Measurements from ENCODE around the gene STAT2. TPM values are rescaled to one million over a fixed set of nuclear protein-coding genes. Genes with fewer than 3 reads are reported as not detected.
"Not testable (repeated sequence)": the region's sequence is repeated elsewhere in the genome, so short reads cannot be mapped to it uniquely, and the experiment has no call there.

Gene STAT2
- total RNA-seq, 1 donor from 2014 or later, result 41.1 TPM

GRCh38 chr12:56366948-56367347 lies 7.0 kb upstream of the STAT2 start:
- no peak for DNase-seq (ENCODE audit: low spot score)
- intact Hi-C loops (cut with DNase I), result no loop called here

DNA sequence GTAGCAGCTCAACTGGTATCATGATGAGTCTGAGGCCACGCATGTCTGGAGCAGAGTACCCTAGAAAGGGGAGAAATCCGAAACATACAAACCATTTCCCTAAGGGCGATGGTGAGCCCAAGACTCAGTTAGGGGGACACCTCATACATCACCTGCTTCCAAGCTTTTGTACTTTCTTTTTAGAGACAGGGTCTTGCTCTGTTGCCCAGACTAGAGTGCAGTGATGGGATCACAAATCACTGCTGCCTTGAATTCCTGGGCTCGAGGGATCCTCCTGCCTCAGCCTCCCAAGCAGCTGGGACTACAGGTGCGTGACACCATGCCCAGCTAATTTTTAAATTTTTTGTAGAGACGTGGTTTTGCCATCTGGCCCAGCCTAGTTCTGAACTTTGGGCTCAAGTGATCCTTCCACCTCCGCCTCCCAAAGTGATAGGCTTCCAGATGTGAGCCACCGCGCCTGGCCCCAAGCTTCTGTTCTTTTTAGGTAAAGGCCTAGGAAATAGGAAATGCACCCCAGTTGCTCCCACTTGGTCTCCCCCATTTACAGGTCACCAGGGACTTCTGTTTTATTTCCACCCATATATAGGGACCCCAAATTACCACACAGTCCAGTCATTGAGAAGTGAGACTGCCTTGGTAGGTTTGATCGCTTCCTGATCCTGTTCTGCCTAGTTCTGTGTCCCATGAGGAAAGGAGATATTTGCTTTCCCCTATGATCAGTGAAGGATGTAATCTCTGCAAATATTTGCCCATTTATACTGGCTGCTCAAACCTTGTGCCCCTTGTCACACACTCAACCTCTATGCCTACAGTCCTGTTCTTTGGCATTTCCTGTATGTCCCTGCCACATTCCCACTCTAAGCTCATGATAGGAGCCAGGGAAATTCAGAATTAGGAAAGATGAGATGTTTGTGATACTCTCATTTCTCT lies 2.5 kb upstream of the STAT2 start, which contains the start of gene APOF:
Gene APOF, minus strand, starts transcription at position 728 of the 930 bp plus-strand sequence. Its CDS starts 112 bp downstream, at position 616.
- intact Hi-C loops (cut with DNase I), result loop anchor here (5.0 kb wide), 2 partner anchors 85 to 105 kb away; partner anchors contain the start of genes SPRYD4 and TIMELESS
- no peak for DNase-seq (ENCODE audit: low spot score)

GRCh38 chr12:56361487-56362129 lies 1.7 kb upstream of the STAT2 start:
- DNase-seq (ENCODE audit: low spot score), result no peak
- intact Hi-C loops (cut with DNase I), result loop anchor here (2.0 to 5.0 kb wide), 3 partner anchors 27 to 106 kb away; partner anchors contain the start of genes SPRYD4 and TIMELESS

GRCh38 chr12:56358836-56359532 lies 923 bp downstream of the STAT2 start:
- intact Hi-C loops (cut with DNase I), result no loop called here

DNA sequence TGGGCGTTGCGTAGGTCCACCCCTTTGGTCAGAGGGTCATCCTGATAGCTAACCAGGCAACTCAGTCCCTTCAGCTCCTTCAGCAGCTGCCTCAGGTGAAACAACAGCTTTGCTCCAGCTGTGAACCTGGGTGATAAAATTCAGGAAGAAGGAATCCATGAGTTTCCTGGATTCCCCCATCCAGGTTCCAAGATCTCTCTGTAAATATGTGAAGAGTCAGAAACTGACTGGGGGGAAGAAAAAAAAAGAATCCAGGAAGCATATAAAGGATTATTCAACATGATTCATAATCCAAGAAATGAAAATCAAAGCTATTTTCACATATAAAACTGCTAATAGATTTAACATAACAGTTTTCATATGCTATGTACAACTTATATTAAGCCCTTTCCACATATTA lies 8.6 kb downstream of the STAT2 start:
- intact Hi-C loops (cut with DNase I), result no loop called here
- no peak for DNase-seq (ENCODE audit: low spot score)

More at GRCh38 chr12:56358836-56359532, 923 bp downstream of the STAT2 start:
- no peak for DNase-seq (ENCODE audit: low spot score)

DNA sequence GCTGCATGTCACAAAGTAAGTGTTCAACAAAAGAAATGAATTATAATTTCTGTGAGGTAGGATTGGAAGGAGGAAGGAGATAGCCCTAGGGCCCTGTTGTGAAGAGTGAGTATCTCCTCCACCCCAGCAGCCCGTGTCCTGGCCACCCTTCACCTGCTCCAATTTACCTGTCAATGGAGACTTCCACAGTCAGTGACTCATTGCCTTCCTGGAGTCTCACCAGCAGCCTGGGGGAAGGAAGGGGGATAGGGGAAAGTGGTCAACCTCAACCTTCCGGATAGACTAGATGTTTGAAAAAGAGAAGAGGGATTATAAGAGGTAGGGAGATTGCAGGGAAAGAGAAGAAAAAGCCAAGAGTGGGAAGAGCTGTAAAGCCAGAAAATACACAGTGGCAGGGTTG lies 9.2 kb downstream of the STAT2 start:
- no peak for DNase-seq (ENCODE audit: low spot score)
- intact Hi-C loops (cut with DNase I), result no loop called here

- intact Hi-C loops (cut with DNase I), result no loop called here
Observed at GRCh38 chr12:56348776-56349175, 11.1 kb downstream of the STAT2 start.

GRCh38 chr12:56347255-56347654 lies 12.7 kb downstream of the STAT2 start:
- DNase-seq (ENCODE audit: low spot score); intact Hi-C loops (cut with DNase I): not testable (repeated sequence)

More at GRCh38 chr12:56348776-56349175, 11.1 kb downstream of the STAT2 start:
- no peak for DNase-seq (ENCODE audit: low spot score)

DNA sequence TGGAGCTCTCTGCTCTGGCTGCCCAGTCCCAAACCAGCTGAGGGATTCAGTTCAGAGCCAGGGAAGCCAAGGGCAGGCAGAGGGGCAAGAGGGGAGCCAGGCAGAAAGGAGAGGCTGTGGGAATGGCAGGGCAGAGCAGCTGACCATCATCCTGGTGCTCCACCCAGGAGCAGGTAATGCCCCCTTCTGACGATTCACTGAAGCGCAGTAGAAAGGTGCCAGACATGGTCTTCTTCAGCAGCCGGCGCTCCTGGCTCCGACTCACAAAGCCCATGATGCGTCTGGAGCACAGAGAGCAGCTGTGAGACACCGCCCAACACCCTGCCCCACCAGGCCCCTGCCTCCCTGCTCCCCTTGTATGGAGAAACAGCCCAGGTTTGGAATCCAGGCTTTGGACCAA lies 13.2 kb downstream of the STAT2 start:
- intact Hi-C loops (cut with DNase I), result no loop called here
- DNase-seq (ENCODE audit: low spot score), result no peak

DNA sequence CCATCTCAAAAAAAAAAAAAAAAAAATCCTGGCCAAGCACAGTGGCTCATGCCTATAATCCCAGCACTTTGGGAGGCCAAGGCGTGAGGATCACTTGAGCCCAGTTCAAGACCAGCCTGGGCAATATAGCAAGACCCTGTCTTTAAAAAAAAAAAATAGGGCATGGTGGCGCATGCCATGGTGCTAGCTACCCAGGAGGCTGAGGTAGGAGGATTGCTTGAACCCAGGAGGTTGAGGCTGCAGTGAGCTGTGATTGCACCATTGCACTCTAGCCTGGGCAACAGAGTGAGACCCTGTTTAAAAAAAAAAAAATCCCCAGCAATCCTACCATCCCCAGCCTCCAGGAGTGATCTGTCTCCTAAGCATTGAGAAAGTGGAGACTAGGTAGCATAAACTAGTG lies 17.6 kb downstream of the STAT2 start:
- intact Hi-C loops (cut with DNase I); DNase-seq (ENCODE audit: low spot score): not testable (repeated sequence)

- intact Hi-C loops (cut with DNase I), result no loop called here
- no peak for DNase-seq (ENCODE audit: low spot score)
Observed at GRCh38 chr12:56341616-56342015, 18.3 kb downstream of the STAT2 start.

- no peak for DNase-seq (ENCODE audit: low spot score)
- intact Hi-C loops (cut with DNase I), result no loop called here
Observed at GRCh38 chr12:56339158-56339422, 20.8 kb downstream of the STAT2 start.

- intact Hi-C loops (cut with DNase I), result no loop called here
- no peak for DNase-seq (ENCODE audit: low spot score)
Observed at GRCh38 chr12:56338308-56339157, 21.4 kb downstream of the STAT2 start, which contains the start of gene IL23A. Gene IL23A, plus strand, starts transcription at chr12:56338884. Its CDS starts 161 bp downstream, at chr12:56339045.

DNA sequence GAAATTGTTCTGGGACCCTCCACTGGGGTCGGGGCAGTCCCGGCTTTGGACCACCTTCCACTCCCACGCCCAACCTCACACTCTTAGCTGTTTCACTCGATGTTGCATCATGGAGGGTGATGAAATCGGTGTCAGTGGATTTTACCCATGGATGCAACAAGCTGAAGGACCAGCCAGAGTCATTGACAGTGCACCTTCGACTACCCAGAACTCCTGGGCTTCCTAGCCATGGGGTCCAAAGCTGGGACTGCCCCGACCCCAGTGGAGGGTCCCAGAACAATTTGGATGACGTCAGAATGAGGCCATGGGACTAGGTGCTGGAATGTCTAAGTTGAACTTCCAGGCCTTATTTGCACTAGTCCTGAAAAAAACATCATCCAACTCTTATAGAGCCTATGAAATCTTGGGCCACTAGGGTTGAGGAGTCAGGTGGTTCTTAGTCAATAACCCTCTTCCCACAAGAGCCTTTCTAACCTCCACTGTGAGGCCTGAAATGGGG lies 22.1 kb downstream of the STAT2 start:
- DNase-seq (ENCODE audit: low spot score), result no peak
- intact Hi-C loops (cut with DNase I), result no loop called here

GRCh38 chr12:56336361-56337167 lies 23.3 kb downstream of the STAT2 start:
- DNase-seq (ENCODE audit: low spot score), result no peak
- intact Hi-C loops (cut with DNase I), result no loop called here

DNA sequence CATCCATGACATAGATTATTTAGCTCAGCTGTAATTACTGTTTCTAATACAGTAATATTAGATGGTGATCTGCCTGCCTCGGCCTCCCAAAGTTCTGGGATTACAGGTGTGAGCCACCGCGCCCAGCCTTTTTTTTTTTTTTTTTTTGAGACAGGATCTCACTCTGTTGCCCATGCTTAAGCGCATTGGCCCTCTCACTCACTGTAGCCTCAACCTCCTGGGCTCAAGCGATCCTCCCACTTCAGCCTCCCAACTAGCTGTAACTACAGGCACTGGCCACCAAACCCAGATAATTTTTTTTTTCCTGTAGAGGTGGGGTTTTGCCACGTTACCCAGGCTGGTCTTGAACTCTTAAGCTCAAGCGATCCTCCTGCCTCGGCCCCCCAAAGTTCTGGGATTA lies 24.4 kb downstream of the STAT2 start:
- DNase-seq (ENCODE audit: low spot score), result not testable (repeated sequence)
- intact Hi-C loops (cut with DNase I), result loop anchor here (2.0 kb wide), 1 partner anchor 25 kb away; the partner anchor contains the start of gene STAT2

DNA sequence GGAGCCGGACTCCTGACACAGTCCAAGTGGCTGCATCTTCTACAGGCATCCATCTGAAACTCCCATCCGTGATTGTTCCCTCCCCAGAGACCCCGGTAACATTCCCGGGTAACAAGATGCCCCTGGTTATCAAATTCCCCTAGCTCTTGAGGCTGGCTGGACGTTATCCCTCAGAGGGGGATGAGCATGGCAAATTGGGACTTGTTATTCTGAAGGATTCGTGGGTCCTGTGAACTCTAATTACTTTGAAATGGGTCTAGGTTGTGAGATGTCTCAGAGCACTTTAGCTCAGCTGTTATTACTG lies 25.5 kb downstream of the STAT2 start:
- no peak for DNase-seq (ENCODE audit: low spot score)
- intact Hi-C loops (cut with DNase I), result loop anchor here (2.0 kb wide), 1 partner anchor 26 kb away; the partner anchor contains the start of gene STAT2

Data from cardiac septum (tissue), 1 donor.